ENCODE measurements around the gene ADAMTS18.

ADAMTS18 gene

GRCh38 chr16:77437859-77438258, 3.0 kb upstream of the ADAMTS18 start:
- no peak for DNase-seq (ENCODE audit: low read depth in 3 of 3)

DNA sequence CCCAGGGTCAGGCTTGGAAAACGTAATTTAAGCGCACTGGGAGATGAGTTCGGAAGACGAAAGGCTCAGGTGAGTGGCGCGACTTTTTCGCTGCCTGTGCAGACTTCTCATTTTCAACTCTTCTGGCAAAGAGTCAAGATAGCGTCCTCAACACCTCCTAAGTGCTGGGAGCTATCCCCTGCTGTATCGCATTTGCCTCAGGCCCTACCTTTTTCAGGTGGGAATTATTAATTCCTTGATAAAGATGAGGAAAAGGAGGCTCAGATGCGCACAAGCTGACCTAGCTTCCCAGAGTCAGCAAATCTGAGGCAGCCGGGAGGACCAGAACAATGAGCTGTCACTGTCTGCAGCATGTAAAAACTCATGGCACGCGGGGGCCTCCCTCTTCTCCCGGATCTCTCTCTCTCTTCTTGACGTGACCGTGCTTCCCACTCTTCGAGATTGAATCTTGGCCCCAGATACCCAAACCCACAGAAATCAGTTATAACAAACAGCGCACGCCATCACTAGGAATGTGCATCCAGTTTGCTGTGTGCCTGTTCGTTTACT, 512 bp upstream of the ADAMTS18 start:
- no peak for DNase-seq (ENCODE audit: low read depth in 3 of 3)

DNA sequence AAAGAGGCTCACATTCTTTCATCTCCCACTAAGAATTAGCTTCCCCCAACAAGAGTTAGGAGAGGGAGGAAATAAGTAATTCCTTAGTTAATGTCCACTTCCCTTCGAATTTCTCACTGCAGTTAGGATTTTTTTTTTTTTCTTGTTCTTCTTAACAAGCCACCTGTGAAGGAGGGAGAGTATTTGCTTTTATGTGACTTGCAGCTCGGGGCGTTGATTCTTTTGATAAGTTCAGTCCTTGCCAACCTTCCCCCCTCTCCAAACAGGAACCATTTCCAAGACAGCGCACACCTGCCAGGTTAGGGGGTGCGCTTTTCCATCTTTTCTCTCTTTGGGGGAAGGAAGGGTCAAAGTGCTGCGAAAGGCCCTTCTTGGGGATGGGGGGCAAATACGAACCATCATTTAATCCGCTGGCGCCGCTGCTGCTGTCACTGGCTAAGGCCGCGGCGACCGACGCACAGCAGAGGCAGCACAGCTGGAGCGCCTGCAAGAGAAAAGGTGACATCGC, 758 bp downstream of the ADAMTS18 start:
- no peak for DNase-seq (ENCODE audit: low read depth in 3 of 3)

DNA sequence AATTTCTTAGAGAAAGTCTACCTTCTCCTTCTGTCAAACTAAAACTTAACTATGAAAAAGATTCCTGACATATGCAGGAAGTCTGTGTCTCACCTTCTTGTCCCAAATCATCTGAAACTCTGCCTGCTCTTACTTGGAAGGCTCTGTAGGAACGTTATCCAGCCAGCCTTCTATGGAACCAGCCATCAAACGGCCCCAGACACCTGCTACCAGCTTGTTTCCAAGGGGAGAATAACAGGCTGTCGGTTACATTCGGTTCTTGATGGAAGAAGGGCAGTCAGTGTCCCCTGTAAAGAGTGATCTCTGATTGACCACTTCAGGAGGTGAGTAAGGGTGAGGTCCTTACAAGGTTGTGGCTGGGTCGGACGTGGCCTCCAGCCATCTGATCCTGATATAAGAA, 1.7 kb downstream of the ADAMTS18 start:
- DNase-seq (ENCODE audit: low read depth in 3 of 3), result no peak

- DNase-seq (ENCODE audit: low read depth in 3 of 3), result no peak
These were observed 2.6 kb downstream of the ADAMTS18 start for GRCh38 chr16:77432264-77432663.

- DNase-seq (ENCODE audit: low read depth in 3 of 3), result no peak
These were observed 3.8 kb downstream of the ADAMTS18 start for GRCh38 chr16:77430787-77431585.

- DNase-seq (ENCODE audit: low read depth in 3 of 3), result no peak
These were observed 4.5 kb downstream of the ADAMTS18 start for GRCh38 chr16:77430360-77430759.

DNA sequence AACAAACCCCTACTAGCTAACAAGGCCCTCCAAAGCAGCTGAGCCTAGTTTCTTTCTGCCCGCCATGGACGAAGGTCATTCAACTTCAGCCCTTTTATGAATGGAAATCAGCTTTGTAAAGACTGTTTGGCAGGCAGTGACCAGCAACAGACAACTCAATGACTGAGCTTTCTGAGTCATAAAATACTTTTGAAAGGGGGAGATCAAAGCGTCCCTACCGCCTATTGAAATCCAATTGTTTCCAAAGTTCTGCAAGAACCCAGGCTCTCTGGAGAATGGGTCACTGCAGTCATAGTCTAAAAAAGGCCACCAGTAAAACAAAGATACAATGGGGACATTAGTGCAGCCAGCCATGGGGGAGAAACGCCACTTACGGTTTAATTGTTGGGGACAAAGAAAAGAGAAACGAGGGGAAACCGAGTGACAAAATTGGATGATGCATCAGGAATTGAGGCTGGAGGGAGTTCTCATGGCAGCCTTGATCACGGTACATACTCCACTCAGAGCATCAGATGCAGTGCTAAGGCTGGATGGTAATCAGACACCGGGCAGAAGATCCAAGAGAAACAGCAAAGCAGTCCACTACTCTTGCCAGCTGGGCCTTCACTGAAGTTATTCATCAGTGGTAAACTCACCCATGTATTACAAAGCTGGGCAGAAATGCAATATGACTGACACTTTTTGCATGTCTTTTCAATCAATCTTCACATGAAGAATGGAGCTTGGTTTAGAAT, 9.8 kb downstream of the ADAMTS18 start:
- no peak for DNase-seq (ENCODE audit: low read depth in 3 of 3)

- no peak for DNase-seq (ENCODE audit: low read depth in 3 of 3)
These were observed 12.5 kb downstream of the ADAMTS18 start for GRCh38 chr16:77422196-77422784.

GRCh38 chr16:77416939-77417480, 17.8 kb downstream of the ADAMTS18 start:
- no peak for DNase-seq (ENCODE audit: low read depth in 3 of 3)

GRCh38 chr16:77414752-77415231, 20.0 kb downstream of the ADAMTS18 start:
- DNase-seq (ENCODE audit: low read depth in 3 of 3), result no peak

- DNase-seq (ENCODE audit: low read depth in 3 of 3), result no peak
These were observed 24.4 kb downstream of the ADAMTS18 start for GRCh38 chr16:77410449-77410848.

- DNase-seq (ENCODE audit: low read depth in 3 of 3), result no peak
These were observed 25.5 kb downstream of the ADAMTS18 start for GRCh38 chr16:77409311-77409710.

GRCh38 chr16:77408607-77409006, 26.2 kb downstream of the ADAMTS18 start:
- DNase-seq (ENCODE audit: low read depth in 3 of 3), result no peak

GRCh38 chr16:77406680-77407079, 28.2 kb downstream of the ADAMTS18 start:
- DNase-seq (ENCODE audit: low read depth in 3 of 3), result no peak

- DNase-seq (ENCODE audit: low read depth in 3 of 3), result no peak
These were observed 30.1 kb downstream of the ADAMTS18 start for GRCh38 chr16:77404775-77405174.

GRCh38 chr16:77403732-77404131, 31.1 kb downstream of the ADAMTS18 start:
- no peak for DNase-seq (ENCODE audit: low read depth in 3 of 3)

DNA sequence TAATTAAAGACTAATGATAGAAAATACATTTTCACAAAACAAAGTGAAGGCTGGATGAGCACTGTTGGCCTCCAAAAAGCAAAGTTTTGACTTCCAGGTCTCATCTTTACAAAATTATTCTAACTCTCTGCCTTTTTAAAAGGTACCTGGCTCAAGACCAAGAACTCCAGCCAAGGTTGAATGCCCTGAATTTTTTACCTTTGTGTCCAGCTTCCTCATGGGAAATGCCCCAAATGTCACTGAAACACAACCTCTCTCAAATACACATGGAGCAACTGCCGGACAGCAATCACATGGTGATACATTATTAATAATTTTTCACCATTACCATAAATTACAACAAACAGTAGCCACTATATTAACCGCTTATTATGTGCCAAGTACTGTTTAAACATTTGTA, 32.2 kb downstream of the ADAMTS18 start:
- DNase-seq (ENCODE audit: low read depth in 3 of 3), result no peak

DNA sequence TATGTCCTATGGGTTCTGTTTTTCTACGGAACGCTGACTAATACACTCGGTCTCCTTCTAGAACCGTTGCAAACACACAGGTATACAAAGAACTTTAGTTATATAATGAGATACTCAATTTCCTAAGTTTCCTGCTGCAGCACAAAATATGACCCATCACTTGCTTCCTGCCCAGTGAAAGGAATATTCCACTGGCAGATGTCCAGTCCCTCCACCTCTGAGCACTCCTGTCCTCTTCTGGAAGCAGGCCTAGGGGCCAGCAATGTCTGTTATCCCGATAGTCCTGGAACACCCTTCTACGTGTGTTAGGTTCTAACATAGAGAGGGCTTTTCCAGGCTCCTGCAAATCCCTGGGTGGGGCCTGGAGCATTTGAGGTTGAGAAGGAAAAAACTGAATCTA, 32.7 kb downstream of the ADAMTS18 start:
- no peak for DNase-seq (ENCODE audit: low read depth in 3 of 3)

- DNase-seq (ENCODE audit: low read depth in 3 of 3), result no peak
These were observed 35.3 kb downstream of the ADAMTS18 start for GRCh38 chr16:77399546-77399945.

- no peak for DNase-seq (ENCODE audit: low read depth in 3 of 3)
These were observed 35.8 kb downstream of the ADAMTS18 start for GRCh38 chr16:77399066-77399465.

- DNase-seq (ENCODE audit: low read depth in 3 of 3), result no peak
These were observed 36.3 kb downstream of the ADAMTS18 start for GRCh38 chr16:77398495-77398894.
